GM18526 (cell line): ENCODE results near the gene ACVR1.

ENCODE experiments used
- POLR2A ChIP-seq: IDR thresholded peaks from 3 replicates; pipeline ENCODE4 v1.6.1; 2011; ENCODE audit not compliant: insufficient read length; ENCODE audit errors: extremely low read depth

ACVR1 gene

GRCh38 chr2:157782057-157782845, 93.9 kb downstream of the ACVR1 start:
- no peak for TF ChIP-seq POLR2A

GRCh38 chr2:157780211-157780610, 95.9 kb downstream of the ACVR1 start:
- TF ChIP-seq POLR2A = no peak

- TF ChIP-seq POLR2A = no peak
Observed at GRCh38 chr2:157779794-157780193, 96.3 kb downstream of the ACVR1 start.

- no peak for TF ChIP-seq POLR2A
Observed at GRCh38 chr2:157777427-157777826, 98.7 kb downstream of the ACVR1 start.

GRCh38 chr2:157771234-157771633, 104.9 kb downstream of the ACVR1 start:
- TF ChIP-seq POLR2A = no peak

GRCh38 chr2:157769856-157770255, 106.3 kb downstream of the ACVR1 start:
- TF ChIP-seq POLR2A = no peak

GRCh38 chr2:157764386-157764785, 111.7 kb downstream of the ACVR1 start:
- no peak for TF ChIP-seq POLR2A

GRCh38 chr2:157761520-157761919, 114.6 kb downstream of the ACVR1 start:
- TF ChIP-seq POLR2A = no peak

GRCh38 chr2:157760949-157761348, 115.2 kb downstream of the ACVR1 start:
- TF ChIP-seq POLR2A = no peak

GRCh38 chr2:157759855-157760254, 116.3 kb downstream of the ACVR1 start:
- no peak for TF ChIP-seq POLR2A

GRCh38 chr2:157758586-157758985, 117.5 kb downstream of the ACVR1 start:
- TF ChIP-seq POLR2A = no peak

GRCh38 chr2:157757500-157757899, 118.6 kb downstream of the ACVR1 start:
- TF ChIP-seq POLR2A = no peak

GRCh38 chr2:157751462-157752058, 124.6 kb downstream of the ACVR1 start:
- TF ChIP-seq POLR2A = no peak

GRCh38 chr2:157749684-157750083, 126.4 kb downstream of the ACVR1 start:
- no peak for TF ChIP-seq POLR2A

GRCh38 chr2:157748371-157749142, 127.6 kb downstream of the ACVR1 start:
- no peak for TF ChIP-seq POLR2A

GRCh38 chr2:157747695-157748370, 128.3 kb downstream of the ACVR1 start:
- TF ChIP-seq POLR2A = no peak

GRCh38 chr2:157747280-157747679, 128.8 kb downstream of the ACVR1 start:
- no peak for TF ChIP-seq POLR2A
